WTC11 (cell line): ENCODE measurements around the gene PGAP3. TPM values are rescaled to one million over a fixed set of nuclear protein-coding genes. Genes with fewer than 3 reads are reported as not detected.

Experiments
- ATAC-seq: fragments of 200-7000 bp; cut with Tn5 transposase; 2 replicates; pipeline ENCODE4 v1.10.0; 2021; ENCODE audit warnings: mild to moderate bottlenecking, moderate library complexity
- CTCF ChIA-PET: fragments of 300-600 bp; sonication (Branson Sonifier 250); formaldehyde crosslinking; loops from one replicate; lab custom pipeline; 2021; ENCODE audit warnings: antibody characterized with exemption; lab: Charles Lee
- POLR2A ChIA-PET: fragments of 350-600 bp; sonication (Branson Sonifier 250); formaldehyde crosslinking; loops from one replicate; lab custom pipeline; 2021; ENCODE audit warnings: antibody characterized with exemption; lab: Charles Lee
- DNase-seq: peaks from one replicate; pipeline ENCODE4 v3.0.0; 2021; ENCODE audit warnings: low spot score
- H3K27ac Mint-ChIP-seq: 2 replicates; pipeline ENCODE4 v1.8.0; 2021; ENCODE audit warnings: mixed read lengths
- H3K27me3 Mint-ChIP-seq: 2 replicates; pipeline ENCODE4 v1.8.0; 2021; ENCODE audit warnings: low read depth, mild to moderate bottlenecking, moderate library complexity, mixed read lengths
- H3K36me3 Mint-ChIP-seq: 2 replicates; pipeline ENCODE4 v1.8.0; 2021; ENCODE audit warnings: mixed read lengths
- H3K4me1 Mint-ChIP-seq: 2 replicates; pipeline ENCODE4 v1.8.0; 2022; ENCODE audit warnings: mixed read lengths
- H3K4me3 Mint-ChIP-seq: 2 replicates; pipeline ENCODE4 v1.8.0; 2021; ENCODE audit warnings: mild to moderate bottlenecking, moderate library complexity, mixed read lengths
- H3K9me3 Mint-ChIP-seq: 2 replicates; pipeline ENCODE4 v1.8.0; 2021; ENCODE audit warnings: mixed read lengths
- GRHL2 ChIP-seq: fragments of 250-450 bp; sonication (Bioruptor Pico); IDR thresholded peaks from 2 replicates; pipeline ENCODE4 v1.8.0; 2022; ENCODE audit warnings: mild to moderate bottlenecking, moderate library complexity; ENCODE audit not compliant: insufficient replicate concordance, severe bottlenecking
- IRF2 ChIP-seq: sonication (generic); formaldehyde crosslinking; IDR thresholded peaks from 2 replicates; pipeline ENCODE4 v1.8.0; 2022; ENCODE audit warnings: low read depth, missing genetic modification reagents, borderline replicate concordance
- NR1H2 ChIP-seq: sonication (generic); formaldehyde crosslinking; IDR thresholded peaks from 2 replicates; pipeline ENCODE4 v1.9.0; 2021; ENCODE audit warnings: mild to moderate bottlenecking, moderate library complexity, missing genetic modification reagents
- NR2C2 ChIP-seq: sonication (generic); formaldehyde crosslinking; IDR thresholded peaks from 2 replicates; pipeline ENCODE4 v1.8.0; 2022; ENCODE audit warnings: mild to moderate bottlenecking, missing genetic modification reagents
- SMAD3 ChIP-seq: sonication (generic); formaldehyde crosslinking; IDR thresholded peaks from 2 replicates; pipeline ENCODE4 v1.8.0; 2022; ENCODE audit warnings: missing genetic modification reagents, mild to moderate bottlenecking, borderline replicate concordance
- SMAD4 ChIP-seq: sonication (generic); formaldehyde crosslinking; IDR thresholded peaks from 2 replicates; pipeline ENCODE4 v1.8.0; 2022; ENCODE audit warnings: mild to moderate bottlenecking, missing genetic modification reagents
- TEAD1 ChIP-seq: sonication (generic); formaldehyde crosslinking; IDR thresholded peaks from 2 replicates; pipeline ENCODE4 v1.8.0; 2022; ENCODE audit warnings: mild to moderate bottlenecking, missing genetic modification reagents
- ZNF138 ChIP-seq: sonication (generic); formaldehyde crosslinking; conservative IDR thresholded peaks from 2 replicates; pipeline ENCODE4 v1.8.1; 2022; ENCODE audit warnings: mild to moderate bottlenecking, moderate library complexity, missing genetic modification reagents
- ZNF232 ChIP-seq: sonication (generic); formaldehyde crosslinking; IDR thresholded peaks from 2 replicates; pipeline ENCODE4 v1.8.0; 2022; ENCODE audit warnings: mild to moderate bottlenecking, missing genetic modification reagents
- total RNA-seq: library from RNA; stranded (reverse); gene quantifications from 3 replicates; pipeline ENCODE4 v1.2.3, GENCODE V29; 2021
- TF ChIP-seq, protein P1 (sequence below): sonication (generic); formaldehyde crosslinking; IDR thresholded peaks from 2 replicates; pipeline ENCODE4 v1.8.1; 2022; ENCODE audit warnings: mild to moderate bottlenecking, moderate library complexity, missing genetic modification reagents
- TF ChIP-seq, protein P2 (sequence below): sonication (generic); formaldehyde crosslinking; IDR thresholded peaks from 2 replicates; pipeline ENCODE4 v1.8.1; 2023; ENCODE audit warnings: mild to moderate bottlenecking, missing genetic modification reagents
- TF ChIP-seq, protein P3 (sequence below): fragments of 250-450 bp; sonication (Bioruptor Pico); IDR thresholded peaks from 2 replicates; pipeline ENCODE4 v1.9.0; 2021; ENCODE audit warnings: mild to moderate bottlenecking
- TF ChIP-seq, protein P4 (sequence below): sonication (generic); formaldehyde crosslinking; IDR thresholded peaks from 2 replicates; pipeline ENCODE4 v1.8.0; 2022; ENCODE audit warnings: mild to moderate bottlenecking, missing genetic modification reagents
- TF ChIP-seq, protein P5 (sequence below): sonication (generic); formaldehyde crosslinking; IDR thresholded peaks from 2 replicates; pipeline ENCODE4 v1.8.1; 2023; ENCODE audit warnings: mild to moderate bottlenecking, missing genetic modification reagents, moderate library complexity
- TF ChIP-seq, protein P6 (sequence below): fragments of 250-450 bp; sonication (Bioruptor Pico); IDR thresholded peaks from 2 replicates; pipeline ENCODE4 v1.9.0; 2021; ENCODE audit warnings: mild to moderate bottlenecking, borderline replicate concordance
- TF ChIP-seq, protein P7 (sequence below): sonication (generic); formaldehyde crosslinking; IDR thresholded peaks from 2 replicates; pipeline ENCODE4 v1.8.0; 2023; ENCODE audit warnings: mild to moderate bottlenecking, missing genetic modification reagents

Gene PGAP3
- total RNA-seq, 1 experiment from 2014 or later, result 24.9 TPM

DNA sequence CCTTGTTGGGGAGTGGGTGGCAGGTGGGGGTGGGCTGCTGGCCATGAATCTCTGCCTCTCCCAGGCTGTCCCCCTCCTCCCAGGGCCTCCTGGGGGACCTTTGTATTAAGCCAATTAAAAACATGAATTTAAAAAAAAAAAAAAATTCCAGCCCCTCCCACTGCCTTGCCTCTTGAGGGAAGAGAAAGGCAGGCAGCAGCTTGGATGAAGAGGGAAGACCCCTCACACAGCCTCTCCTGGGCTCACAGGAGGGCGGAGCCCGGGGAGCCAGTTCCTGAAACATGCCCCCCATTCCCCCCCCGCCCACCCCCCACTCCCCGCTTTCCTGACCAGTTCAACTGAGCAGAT, 24.5 kb downstream of the PGAP3 start:
- ATAC-seq, result peak; percentile 7
- CTCF ChIA-PET, result interaction anchor here (1.0 to 18.0 kb wide), 13 partner anchors 9 to 116 kb away, joined by 3 to 876 read pairs (median 7); partner anchors contain the start of genes MIEN1, PGAP3 and PPP1R1B
- POLR2A ChIA-PET, result interaction anchor here (1.2 kb wide), 1 partner anchor 11 kb away, joined by 3 read pairs; no protein-coding TSS in a partner anchor
- Mint-ChIP-seq H3K27ac (no peak overlapping the region), H3K36me3 (peaks cover 8% of the 10 kb centered on the region), H3K9me3 (no peaks in the 10 kb centered on the region), H3K4me3 (no peak overlapping the region), H3K27me3 (peaks cover 25% of the 10 kb centered on the region), H3K4me1 (peaks cover 44% of the 10 kb centered on the region)
- TF ChIP-seq, protein P1, sequence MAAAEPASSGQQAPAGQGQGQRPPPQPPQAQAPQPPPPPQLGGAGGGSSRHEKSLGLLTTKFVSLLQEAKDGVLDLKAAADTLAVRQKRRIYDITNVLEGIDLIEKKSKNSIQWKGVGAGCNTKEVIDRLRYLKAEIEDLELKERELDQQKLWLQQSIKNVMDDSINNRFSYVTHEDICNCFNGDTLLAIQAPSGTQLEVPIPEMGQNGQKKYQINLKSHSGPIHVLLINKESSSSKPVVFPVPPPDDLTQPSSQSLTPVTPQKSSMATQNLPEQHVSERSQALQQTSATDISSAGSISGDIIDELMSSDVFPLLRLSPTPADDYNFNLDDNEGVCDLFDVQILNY, result no peak
- TF ChIP-seq, protein P2, sequence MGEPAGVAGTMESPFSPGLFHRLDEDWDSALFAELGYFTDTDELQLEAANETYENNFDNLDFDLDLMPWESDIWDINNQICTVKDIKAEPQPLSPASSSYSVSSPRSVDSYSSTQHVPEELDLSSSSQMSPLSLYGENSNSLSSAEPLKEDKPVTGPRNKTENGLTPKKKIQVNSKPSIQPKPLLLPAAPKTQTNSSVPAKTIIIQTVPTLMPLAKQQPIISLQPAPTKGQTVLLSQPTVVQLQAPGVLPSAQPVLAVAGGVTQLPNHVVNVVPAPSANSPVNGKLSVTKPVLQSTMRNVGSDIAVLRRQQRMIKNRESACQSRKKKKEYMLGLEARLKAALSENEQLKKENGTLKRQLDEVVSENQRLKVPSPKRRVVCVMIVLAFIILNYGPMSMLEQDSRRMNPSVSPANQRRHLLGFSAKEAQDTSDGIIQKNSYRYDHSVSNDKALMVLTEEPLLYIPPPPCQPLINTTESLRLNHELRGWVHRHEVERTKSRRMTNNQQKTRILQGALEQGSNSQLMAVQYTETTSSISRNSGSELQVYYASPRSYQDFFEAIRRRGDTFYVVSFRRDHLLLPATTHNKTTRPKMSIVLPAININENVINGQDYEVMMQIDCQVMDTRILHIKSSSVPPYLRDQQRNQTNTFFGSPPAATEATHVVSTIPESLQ, result no peak
- TF ChIP-seq, protein P3, sequence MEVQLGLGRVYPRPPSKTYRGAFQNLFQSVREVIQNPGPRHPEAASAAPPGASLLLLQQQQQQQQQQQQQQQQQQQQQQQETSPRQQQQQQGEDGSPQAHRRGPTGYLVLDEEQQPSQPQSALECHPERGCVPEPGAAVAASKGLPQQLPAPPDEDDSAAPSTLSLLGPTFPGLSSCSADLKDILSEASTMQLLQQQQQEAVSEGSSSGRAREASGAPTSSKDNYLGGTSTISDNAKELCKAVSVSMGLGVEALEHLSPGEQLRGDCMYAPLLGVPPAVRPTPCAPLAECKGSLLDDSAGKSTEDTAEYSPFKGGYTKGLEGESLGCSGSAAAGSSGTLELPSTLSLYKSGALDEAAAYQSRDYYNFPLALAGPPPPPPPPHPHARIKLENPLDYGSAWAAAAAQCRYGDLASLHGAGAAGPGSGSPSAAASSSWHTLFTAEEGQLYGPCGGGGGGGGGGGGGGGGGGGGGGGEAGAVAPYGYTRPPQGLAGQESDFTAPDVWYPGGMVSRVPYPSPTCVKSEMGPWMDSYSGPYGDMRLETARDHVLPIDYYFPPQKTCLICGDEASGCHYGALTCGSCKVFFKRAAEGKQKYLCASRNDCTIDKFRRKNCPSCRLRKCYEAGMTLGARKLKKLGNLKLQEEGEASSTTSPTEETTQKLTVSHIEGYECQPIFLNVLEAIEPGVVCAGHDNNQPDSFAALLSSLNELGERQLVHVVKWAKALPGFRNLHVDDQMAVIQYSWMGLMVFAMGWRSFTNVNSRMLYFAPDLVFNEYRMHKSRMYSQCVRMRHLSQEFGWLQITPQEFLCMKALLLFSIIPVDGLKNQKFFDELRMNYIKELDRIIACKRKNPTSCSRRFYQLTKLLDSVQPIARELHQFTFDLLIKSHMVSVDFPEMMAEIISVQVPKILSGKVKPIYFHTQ, result no peak
- TF ChIP-seq, protein P4, sequence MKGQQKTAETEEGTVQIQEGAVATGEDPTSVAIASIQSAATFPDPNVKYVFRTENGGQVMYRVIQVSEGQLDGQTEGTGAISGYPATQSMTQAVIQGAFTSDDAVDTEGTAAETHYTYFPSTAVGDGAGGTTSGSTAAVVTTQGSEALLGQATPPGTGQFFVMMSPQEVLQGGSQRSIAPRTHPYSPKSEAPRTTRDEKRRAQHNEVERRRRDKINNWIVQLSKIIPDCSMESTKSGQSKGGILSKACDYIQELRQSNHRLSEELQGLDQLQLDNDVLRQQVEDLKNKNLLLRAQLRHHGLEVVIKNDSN (CRISPR knock-in tag), result no peak
- TF ChIP-seq, protein P5, sequence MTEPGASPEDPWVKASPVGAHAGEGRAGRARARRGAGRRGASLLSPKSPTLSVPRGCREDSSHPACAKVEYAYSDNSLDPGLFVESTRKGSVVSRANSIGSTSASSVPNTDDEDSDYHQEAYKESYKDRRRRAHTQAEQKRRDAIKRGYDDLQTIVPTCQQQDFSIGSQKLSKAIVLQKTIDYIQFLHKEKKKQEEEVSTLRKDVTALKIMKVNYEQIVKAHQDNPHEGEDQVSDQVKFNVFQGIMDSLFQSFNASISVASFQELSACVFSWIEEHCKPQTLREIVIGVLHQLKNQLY, result no peak
- no peak for TF ChIP-seq IRF2 (CRISPR knock-in tag)
- no peak for TF ChIP-seq SMAD4
- TF ChIP-seq ZNF232, result no peak
- TF ChIP-seq GRHL2 (CRISPR knock-in tag), result no peak
- TF ChIP-seq, protein P6, sequence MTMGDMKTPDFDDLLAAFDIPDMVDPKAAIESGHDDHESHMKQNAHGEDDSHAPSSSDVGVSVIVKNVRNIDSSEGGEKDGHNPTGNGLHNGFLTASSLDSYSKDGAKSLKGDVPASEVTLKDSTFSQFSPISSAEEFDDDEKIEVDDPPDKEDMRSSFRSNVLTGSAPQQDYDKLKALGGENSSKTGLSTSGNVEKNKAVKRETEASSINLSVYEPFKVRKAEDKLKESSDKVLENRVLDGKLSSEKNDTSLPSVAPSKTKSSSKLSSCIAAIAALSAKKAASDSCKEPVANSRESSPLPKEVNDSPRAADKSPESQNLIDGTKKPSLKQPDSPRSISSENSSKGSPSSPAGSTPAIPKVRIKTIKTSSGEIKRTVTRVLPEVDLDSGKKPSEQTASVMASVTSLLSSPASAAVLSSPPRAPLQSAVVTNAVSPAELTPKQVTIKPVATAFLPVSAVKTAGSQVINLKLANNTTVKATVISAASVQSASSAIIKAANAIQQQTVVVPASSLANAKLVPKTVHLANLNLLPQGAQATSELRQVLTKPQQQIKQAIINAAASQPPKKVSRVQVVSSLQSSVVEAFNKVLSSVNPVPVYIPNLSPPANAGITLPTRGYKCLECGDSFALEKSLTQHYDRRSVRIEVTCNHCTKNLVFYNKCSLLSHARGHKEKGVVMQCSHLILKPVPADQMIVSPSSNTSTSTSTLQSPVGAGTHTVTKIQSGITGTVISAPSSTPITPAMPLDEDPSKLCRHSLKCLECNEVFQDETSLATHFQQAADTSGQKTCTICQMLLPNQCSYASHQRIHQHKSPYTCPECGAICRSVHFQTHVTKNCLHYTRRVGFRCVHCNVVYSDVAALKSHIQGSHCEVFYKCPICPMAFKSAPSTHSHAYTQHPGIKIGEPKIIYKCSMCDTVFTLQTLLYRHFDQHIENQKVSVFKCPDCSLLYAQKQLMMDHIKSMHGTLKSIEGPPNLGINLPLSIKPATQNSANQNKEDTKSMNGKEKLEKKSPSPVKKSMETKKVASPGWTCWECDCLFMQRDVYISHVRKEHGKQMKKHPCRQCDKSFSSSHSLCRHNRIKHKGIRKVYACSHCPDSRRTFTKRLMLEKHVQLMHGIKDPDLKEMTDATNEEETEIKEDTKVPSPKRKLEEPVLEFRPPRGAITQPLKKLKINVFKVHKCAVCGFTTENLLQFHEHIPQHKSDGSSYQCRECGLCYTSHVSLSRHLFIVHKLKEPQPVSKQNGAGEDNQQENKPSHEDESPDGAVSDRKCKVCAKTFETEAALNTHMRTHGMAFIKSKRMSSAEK (CRISPR knock-in tag), result no peak
- no peak for TF ChIP-seq ZNF138
- TF ChIP-seq, protein P7, sequence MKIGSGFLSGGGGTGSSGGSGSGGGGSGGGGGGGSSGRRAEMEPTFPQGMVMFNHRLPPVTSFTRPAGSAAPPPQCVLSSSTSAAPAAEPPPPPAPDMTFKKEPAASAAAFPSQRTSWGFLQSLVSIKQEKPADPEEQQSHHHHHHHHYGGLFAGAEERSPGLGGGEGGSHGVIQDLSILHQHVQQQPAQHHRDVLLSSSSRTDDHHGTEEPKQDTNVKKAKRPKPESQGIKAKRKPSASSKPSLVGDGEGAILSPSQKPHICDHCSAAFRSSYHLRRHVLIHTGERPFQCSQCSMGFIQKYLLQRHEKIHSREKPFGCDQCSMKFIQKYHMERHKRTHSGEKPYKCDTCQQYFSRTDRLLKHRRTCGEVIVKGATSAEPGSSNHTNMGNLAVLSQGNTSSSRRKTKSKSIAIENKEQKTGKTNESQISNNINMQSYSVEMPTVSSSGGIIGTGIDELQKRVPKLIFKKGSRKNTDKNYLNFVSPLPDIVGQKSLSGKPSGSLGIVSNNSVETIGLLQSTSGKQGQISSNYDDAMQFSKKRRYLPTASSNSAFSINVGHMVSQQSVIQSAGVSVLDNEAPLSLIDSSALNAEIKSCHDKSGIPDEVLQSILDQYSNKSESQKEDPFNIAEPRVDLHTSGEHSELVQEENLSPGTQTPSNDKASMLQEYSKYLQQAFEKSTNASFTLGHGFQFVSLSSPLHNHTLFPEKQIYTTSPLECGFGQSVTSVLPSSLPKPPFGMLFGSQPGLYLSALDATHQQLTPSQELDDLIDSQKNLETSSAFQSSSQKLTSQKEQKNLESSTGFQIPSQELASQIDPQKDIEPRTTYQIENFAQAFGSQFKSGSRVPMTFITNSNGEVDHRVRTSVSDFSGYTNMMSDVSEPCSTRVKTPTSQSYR, result no peak
- TF ChIP-seq NR1H2 (CRISPR knock-in tag), result no peak
- no peak for TF ChIP-seq TEAD1 (CRISPR knock-in tag)
- TF ChIP-seq NR2C2, result no peak
- no peak for TF ChIP-seq SMAD3 (CRISPR knock-in tag)
- DNase-seq, result peak; percentile 40
